Breast epithelium (tissue), 4 donors: ENCODE data around the gene KLHL29. TPM values are rescaled to one million over a fixed set of nuclear protein-coding genes. Genes with fewer than 3 reads are reported as not detected.

Experiments
- DNase-seq, 2 donors: peaks; one replicate each; pipeline ENCODE4 v3.0.0-alpha.2; 2019; ENCODE audit warnings: low spot score in 2 of 2
- H3K27ac ChIP-seq, 2 donors: fragments of 200-600 bp; sonication (generic) in 1 of 2; one replicate each; pipeline ENCODE4 v1.5.1; 2016 to 2019; ENCODE audit warnings: mild to moderate bottlenecking in 1 of 2
- H3K27me3 ChIP-seq, 2 donors: fragments of 200-600 bp; sonication (generic) in 1 of 2; one replicate each; pipeline versions ENCODE4 v1.5.1 to v1.6.0; 2017 to 2019; ENCODE audit warnings: control low read depth in 1 of 2, mild to moderate bottlenecking in 1 of 2
- H3K36me3 ChIP-seq: fragments of 200-600 bp; one replicate; pipeline ENCODE4 v1.5.1; 2019
- H3K4me1 ChIP-seq, 2 donors: fragments of 200-600 bp; sonication (generic); one replicate each; pipeline ENCODE4 v1.5.1; 2016 to 2019; ENCODE audit warnings: control low read depth in 1 of 2
- H3K4me3 ChIP-seq, 3 donors: fragments of 200-600 bp; sonication (generic); 1 replicate in 2 of 3; 2 replicates in 1 of 3; pipeline ENCODE4 v1.5.1; 2016 to 2019; ENCODE audit warnings: mild to moderate bottlenecking in 3 of 3, moderate library complexity in 2 of 3
- H3K9me3 ChIP-seq, 2 donors: fragments of 200-600 bp; sonication (generic) in 1 of 2; one replicate each; pipeline ENCODE4 v1.5.1; 2016 to 2019; ENCODE audit warnings: control low read depth in 1 of 2
- POLR2A ChIP-seq: fragments of 450-650 bp; IDR thresholded peaks from one replicate; pipeline ENCODE4 v1.6.1; 2016; ENCODE audit warnings: antibody characterized with exemption, mild to moderate bottlenecking, moderate library complexity
- POLR2AphosphoS5 ChIP-seq, 3 donors: sonication (generic); formaldehyde crosslinking; IDR thresholded peaks; one replicate each; pipeline ENCODE4 v1.6.1; 2017; ENCODE audit warnings: antibody characterized with exemption in 3 of 3
- intact Hi-C: fragments of 100-400 bp; cut with DNase I; formaldehyde crosslinking; loops from one replicate; pipeline ENCODE4 v1.15.1; 2023; ENCODE audit warnings: low total_unique reads
- total RNA-seq, 3 donors: library from RNA; depleted of rRNA; stranded (reverse); fragments of >200 nt; gene quantifications; one replicate each; pipeline ENCODE4 v1.1.0, GENCODE V29; 2016
- TF ChIP-seq, protein P1 (sequence below), 3 donors: fragments of 450-650 bp; IDR thresholded peaks; one replicate each; pipeline ENCODE4 v1.5.1; 2016 to 2017; ENCODE audit warnings: antibody characterized with exemption in 3 of 3, mild to moderate bottlenecking in 3 of 3, moderate library complexity in 3 of 3

The KLHL29 gene
- total RNA-seq, 3 donors from 2014 or later = 4.5 to 20.9 (median 14.7) TPM

DNA sequence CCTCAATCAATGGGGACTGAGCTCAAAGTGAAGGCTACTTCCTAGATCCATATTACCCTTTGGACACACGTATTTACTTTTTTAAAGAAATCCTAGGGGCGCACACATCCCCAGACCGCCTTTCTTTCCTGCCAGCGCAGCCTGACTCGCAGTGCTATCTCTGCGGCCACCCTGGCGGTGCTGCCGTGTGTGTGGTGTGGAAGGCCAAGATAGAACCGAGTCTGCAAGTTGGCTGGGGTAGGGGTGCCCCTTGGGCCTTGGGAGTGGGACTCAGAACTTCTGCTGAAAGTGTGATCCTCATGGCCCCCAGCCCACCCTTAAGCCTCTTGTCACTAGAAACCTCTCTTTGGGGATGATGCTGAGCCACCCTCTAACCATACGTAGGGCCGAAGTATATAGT, 143.7 kb downstream of the KLHL29 start:
- no peak for TF ChIP-seq POLR2A
- TF ChIP-seq, protein P1, sequence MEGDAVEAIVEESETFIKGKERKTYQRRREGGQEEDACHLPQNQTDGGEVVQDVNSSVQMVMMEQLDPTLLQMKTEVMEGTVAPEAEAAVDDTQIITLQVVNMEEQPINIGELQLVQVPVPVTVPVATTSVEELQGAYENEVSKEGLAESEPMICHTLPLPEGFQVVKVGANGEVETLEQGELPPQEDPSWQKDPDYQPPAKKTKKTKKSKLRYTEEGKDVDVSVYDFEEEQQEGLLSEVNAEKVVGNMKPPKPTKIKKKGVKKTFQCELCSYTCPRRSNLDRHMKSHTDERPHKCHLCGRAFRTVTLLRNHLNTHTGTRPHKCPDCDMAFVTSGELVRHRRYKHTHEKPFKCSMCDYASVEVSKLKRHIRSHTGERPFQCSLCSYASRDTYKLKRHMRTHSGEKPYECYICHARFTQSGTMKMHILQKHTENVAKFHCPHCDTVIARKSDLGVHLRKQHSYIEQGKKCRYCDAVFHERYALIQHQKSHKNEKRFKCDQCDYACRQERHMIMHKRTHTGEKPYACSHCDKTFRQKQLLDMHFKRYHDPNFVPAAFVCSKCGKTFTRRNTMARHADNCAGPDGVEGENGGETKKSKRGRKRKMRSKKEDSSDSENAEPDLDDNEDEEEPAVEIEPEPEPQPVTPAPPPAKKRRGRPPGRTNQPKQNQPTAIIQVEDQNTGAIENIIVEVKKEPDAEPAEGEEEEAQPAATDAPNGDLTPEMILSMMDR (IDR thresholded peaks at IDR 0.05) = no peak
- TF ChIP-seq POLR2AphosphoS5 (IDR thresholded peaks at IDR 0.05) = no peak
- H3K27me3 ChIP-seq = no peaks in the 10 kb centered on the region
- H3K27ac ChIP-seq = no peak overlapping the region
- no peaks in the 10 kb centered on the region for H3K9me3 ChIP-seq
- H3K4me1 ChIP-seq = no peaks in the 10 kb centered on the region
- intact Hi-C loops = no loop called here
- no peak overlapping the region for H3K4me3 ChIP-seq
- H3K36me3 ChIP-seq = no peaks in the 10 kb centered on the region
- DNase-seq = no peak

DNA sequence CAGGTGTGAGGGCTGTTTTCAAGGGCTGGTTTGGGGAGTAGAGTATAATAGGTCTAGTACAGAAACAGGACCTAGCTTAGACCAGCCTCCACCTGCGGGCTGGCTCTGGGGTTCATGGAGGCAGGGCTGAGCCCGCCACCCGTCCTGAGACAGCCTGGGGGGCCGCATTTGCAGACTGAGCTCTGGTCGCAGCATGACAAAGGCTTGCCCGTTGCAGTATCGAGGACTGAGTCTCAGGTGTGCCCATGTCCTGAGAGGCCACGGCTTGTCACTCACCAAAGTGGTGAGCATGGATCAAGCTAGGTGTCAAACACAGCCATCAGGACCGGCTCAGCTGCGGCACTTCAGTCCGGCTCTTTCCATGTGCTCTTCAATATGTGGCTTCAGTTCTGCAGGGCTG, 144.7 kb downstream of the KLHL29 start:
- intact Hi-C loops = no loop called here
- Histone ChIP-seq H3K4me1 (no peaks in the 10 kb centered on the region), H3K27ac (no peak overlapping the region)

DNA sequence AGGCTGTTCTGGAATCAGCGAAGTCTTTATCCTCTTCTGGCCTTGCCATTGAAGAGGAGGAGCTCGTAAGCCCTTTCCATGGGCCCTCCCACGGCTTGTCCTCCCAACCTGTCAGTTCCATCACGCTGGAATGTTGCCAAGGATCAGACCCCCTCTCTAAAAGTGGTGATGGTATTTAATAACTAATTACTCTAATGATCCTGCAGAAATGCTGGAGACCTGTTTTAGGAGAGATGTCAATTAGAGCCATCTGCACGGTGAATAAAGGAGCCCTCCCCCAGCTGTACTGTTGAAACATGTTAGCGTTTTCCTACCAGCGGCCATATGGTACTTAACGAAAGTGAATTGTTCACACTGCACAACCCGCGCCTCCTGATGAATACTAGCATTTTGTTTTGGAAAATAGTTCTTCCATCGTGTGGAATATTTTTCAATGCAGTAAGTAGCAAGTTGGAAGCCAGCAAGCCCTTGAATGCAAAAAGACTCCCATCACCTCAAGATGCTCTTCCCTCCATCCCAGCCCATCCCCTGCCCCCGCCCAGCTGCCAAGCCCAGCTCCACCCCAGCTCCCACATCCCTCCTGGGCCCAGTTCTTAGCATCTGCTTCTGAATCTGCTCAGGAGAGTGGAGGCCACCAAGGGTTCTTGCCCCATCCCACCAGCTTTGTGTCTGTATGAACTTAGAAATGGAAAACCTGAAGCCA, 145.4 kb downstream of the KLHL29 start:
- Histone ChIP-seq H3K4me3 (no peak overlapping the region), H3K9me3 (no peaks in the 10 kb centered on the region), H3K27me3 (no peaks in the 10 kb centered on the region), H3K27ac (no peak overlapping the region), H3K4me1 (no peaks in the 10 kb centered on the region), H3K36me3 (no peaks in the 10 kb centered on the region)
- no peak for DNase-seq
- intact Hi-C loops = no loop called here
- no peak for TF ChIP-seq POLR2AphosphoS5 (IDR thresholded peaks at IDR 0.05)
- no peak for TF ChIP-seq POLR2A
- TF ChIP-seq, protein P1 (IDR thresholded peaks at IDR 0.05) = no peak

More for the DNA sequence above, 144.7 kb downstream of the KLHL29 start:
- DNase-seq = no peak
- TF ChIP-seq POLR2AphosphoS5 (IDR thresholded peaks at IDR 0.05) (no peak), POLR2A (no peak)
- TF ChIP-seq, protein P1 (IDR thresholded peaks at IDR 0.05) = no peak
- Histone ChIP-seq H3K9me3 (no peaks in the 10 kb centered on the region), H3K4me3 (no peak overlapping the region), H3K27me3 (no peaks in the 10 kb centered on the region), H3K36me3 (no peaks in the 10 kb centered on the region)

DNA sequence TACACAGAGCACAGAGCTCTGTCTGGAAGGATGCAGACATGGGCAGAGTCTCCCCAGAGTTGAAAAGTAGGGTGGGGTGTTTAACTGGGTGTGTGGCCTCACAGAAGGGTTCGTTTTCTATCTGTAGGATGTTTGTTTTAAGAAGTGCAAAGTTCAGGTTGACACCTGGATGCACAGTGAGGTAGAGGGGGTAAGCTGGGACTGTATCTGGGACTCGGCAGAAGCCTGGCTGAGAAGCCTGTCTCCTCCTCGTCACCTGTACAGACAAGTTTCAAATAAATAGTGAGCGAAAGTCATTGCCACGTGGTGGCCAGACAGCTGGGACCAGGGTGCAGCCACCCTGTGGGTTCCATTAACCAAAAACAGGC, 145.9 kb downstream of the KLHL29 start:
- no peak overlapping the region for H3K27ac ChIP-seq
- no peak for DNase-seq
- TF ChIP-seq, protein P1 (IDR thresholded peaks at IDR 0.05) = no peak
- TF ChIP-seq POLR2A (no peak), POLR2AphosphoS5 (IDR thresholded peaks at IDR 0.05) (no peak)
- H3K4me1 ChIP-seq = no peaks in the 10 kb centered on the region
- H3K4me3 ChIP-seq = no peak overlapping the region
- no peaks in the 10 kb centered on the region for H3K9me3 ChIP-seq
- H3K36me3 ChIP-seq = no peaks in the 10 kb centered on the region
- intact Hi-C loops = no loop called here
- no peaks in the 10 kb centered on the region for H3K27me3 ChIP-seq

DNA sequence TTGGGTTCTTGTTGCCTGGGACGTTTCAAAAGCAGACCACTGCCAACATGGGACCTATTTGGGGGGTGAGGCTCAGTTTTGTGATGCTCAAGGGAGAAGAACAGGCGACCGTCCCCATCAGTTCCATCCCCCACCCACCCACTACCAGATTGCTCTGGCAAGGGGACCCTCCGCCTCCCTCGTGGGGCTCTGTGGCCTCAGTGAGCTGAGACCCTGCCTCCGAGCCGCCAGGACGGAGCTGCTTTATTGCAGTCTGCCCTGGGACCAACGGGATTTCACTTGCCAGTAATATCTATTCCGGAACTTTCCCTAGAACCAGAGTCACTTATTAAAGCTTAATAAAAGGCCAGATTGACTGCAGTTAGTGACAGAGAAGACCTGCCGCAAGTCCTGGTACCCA, 146.3 kb downstream of the KLHL29 start:
- Histone ChIP-seq H3K27me3 (no peaks in the 10 kb centered on the region), H3K9me3 (no peaks in the 10 kb centered on the region), H3K4me3 (no peak overlapping the region), H3K36me3 (no peaks in the 10 kb centered on the region), H3K27ac (no peak overlapping the region), H3K4me1 (no peaks in the 10 kb centered on the region)
- intact Hi-C loops = no loop called here
- no peak for TF ChIP-seq POLR2AphosphoS5 (IDR thresholded peaks at IDR 0.05)
- TF ChIP-seq, protein P1 (IDR thresholded peaks at IDR 0.05) = no peak
- no peak for TF ChIP-seq POLR2A
- no peak for DNase-seq
